ENCODE results near the gene MFSD2A. TPM values are rescaled to one million over a fixed set of nuclear protein-coding genes. Genes with fewer than 3 reads are reported as not detected.
"Not testable (repeated sequence)": the region's sequence is repeated elsewhere in the genome, so short reads cannot be mapped to it uniquely, and the experiment has no call there.

The MFSD2A gene
- total and polyA plus RNA-seq, 4 donors, result 0.37 to 294 (median 171) TPM

DNA sequence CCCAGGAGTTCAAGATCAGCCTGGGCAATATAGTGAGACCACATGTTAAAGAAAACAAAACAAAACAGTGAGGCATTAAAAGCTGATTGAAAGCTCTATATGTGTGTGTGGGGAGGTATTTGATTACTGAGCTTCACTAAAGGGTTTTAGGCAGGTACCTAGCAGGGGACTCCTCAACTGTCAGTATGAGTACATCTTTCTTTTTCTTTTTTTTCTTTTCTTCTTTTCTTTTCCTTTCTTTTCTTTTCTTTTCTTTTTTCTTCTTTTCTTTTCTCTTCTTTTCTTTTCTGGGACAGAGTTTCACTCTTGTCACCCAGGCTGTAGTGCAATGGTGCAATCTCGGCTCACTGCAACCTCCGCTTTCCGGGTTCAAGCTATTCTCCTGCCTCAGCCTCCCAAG, 44.7 kb upstream of the MFSD2A start:
- WGBS, result 98% methylated on average over 3 of the region's 3 CpGs
- Histone ChIP-seq H3K27ac (ENCODE audit: low read depth in 1 of 2, low read length in 2 of 2) (no peak overlapping the region), H3K4me3 (ENCODE audit: low read depth in 1 of 3, low read length in 3 of 3) (no peak overlapping the region), H3K36me3 (ENCODE audit: control insufficient read depth in 4 of 4, insufficient read depth in 3 of 4, low read depth in 1 of 4, low read length in 3 of 4) (no peaks in the 10 kb centered on the region), H3K9me3 (ENCODE audit: control insufficient read depth in 4 of 4, low read length in 3 of 4) (no peaks in the 10 kb centered on the region), H3K4me1 (ENCODE audit: control insufficient read depth in 4 of 4, insufficient read depth in 4 of 4, low read length in 3 of 4) (no peaks in the 10 kb centered on the region), H3K27me3 (ENCODE audit: control insufficient read depth in 4 of 4, insufficient read depth in 4 of 4, low read length in 3 of 4) (no peaks in the 10 kb centered on the region), H3K9ac (ENCODE audit: low read depth in 1 of 2, low read length in 2 of 2) (no peak overlapping the region)
- no peak for TF ChIP-seq ZBTB33 (IDR thresholded peaks at IDR 0.05)
- TF ChIP-seq FOXA2 (IDR thresholded peaks at IDR 0.05), result no peak
- no peak for TF ChIP-seq JUND (IDR thresholded peaks at IDR 0.05)
- TF ChIP-seq ATF3 (IDR thresholded peaks at IDR 0.05), result no peak
- TF ChIP-seq GABPA (IDR thresholded peaks at IDR 0.05 in 1 of 2, conservative IDR thresholded peaks at IDR 0.05 in 1 of 2), result no peak
- no peak for TF ChIP-seq EGR1 (IDR thresholded peaks at IDR 0.05; ENCODE audit: low read depth in 2 of 2)
- TF ChIP-seq, protein P1, sequence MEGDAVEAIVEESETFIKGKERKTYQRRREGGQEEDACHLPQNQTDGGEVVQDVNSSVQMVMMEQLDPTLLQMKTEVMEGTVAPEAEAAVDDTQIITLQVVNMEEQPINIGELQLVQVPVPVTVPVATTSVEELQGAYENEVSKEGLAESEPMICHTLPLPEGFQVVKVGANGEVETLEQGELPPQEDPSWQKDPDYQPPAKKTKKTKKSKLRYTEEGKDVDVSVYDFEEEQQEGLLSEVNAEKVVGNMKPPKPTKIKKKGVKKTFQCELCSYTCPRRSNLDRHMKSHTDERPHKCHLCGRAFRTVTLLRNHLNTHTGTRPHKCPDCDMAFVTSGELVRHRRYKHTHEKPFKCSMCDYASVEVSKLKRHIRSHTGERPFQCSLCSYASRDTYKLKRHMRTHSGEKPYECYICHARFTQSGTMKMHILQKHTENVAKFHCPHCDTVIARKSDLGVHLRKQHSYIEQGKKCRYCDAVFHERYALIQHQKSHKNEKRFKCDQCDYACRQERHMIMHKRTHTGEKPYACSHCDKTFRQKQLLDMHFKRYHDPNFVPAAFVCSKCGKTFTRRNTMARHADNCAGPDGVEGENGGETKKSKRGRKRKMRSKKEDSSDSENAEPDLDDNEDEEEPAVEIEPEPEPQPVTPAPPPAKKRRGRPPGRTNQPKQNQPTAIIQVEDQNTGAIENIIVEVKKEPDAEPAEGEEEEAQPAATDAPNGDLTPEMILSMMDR (IDR thresholded peaks at IDR 0.05; ENCODE audit: low read depth, low read length, missing input control), result no peak
- TF ChIP-seq RAD21 (IDR thresholded peaks at IDR 0.05), result no peak
- no peak for DNase-seq (ENCODE audit: low spot score)

DNA sequence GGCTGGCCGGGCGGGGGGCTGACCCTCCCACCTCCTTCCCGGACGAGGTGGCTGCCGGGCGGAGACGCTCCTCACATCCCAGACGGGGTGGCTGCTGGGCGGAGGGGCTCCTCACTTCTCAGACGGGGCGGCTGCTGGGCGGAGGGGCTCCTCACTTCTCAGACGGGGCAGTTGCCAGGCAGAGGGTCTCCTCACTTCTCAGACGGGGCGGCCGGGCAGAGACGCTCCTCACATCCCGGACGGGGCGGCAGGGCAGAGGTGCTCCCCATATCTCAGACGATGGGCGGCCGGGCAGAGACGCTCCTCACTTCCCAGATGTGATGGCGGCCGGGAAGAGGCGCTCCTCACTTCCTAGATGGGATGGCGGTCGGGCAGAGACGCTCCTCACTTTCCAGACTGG, 41.8 kb upstream of the MFSD2A start:
- H3K4me3 ChIP-seq (ENCODE audit: low read depth in 1 of 3, low read length in 3 of 3); DNase-seq (ENCODE audit: low spot score); H3K27ac ChIP-seq (ENCODE audit: low read depth in 1 of 2, low read length in 2 of 2); H3K4me1 ChIP-seq (ENCODE audit: control insufficient read depth in 4 of 4, insufficient read depth in 4 of 4, low read length in 3 of 4); H3K27me3 ChIP-seq (ENCODE audit: control insufficient read depth in 4 of 4, insufficient read depth in 4 of 4, low read length in 3 of 4); H3K36me3 ChIP-seq (ENCODE audit: control insufficient read depth in 4 of 4, insufficient read depth in 3 of 4, low read depth in 1 of 4, low read length in 3 of 4); H3K9me3 ChIP-seq (ENCODE audit: control insufficient read depth in 4 of 4, low read length in 3 of 4); H3K9ac ChIP-seq (ENCODE audit: low read depth in 1 of 2, low read length in 2 of 2): not testable (repeated sequence)
- 96% methylated on average over 27 of the region's 30 CpGs for WGBS

- no peaks in the 10 kb centered on the region for H3K27me3 ChIP-seq (ENCODE audit: control insufficient read depth in 4 of 4, insufficient read depth in 4 of 4, low read length in 3 of 4)
- H3K27ac ChIP-seq (ENCODE audit: low read depth in 1 of 2, low read length in 2 of 2), result no peak overlapping the region
- no peak overlapping the region for H3K9ac ChIP-seq (ENCODE audit: low read depth in 1 of 2, low read length in 2 of 2)
- no peaks in the 10 kb centered on the region for H3K36me3 ChIP-seq (ENCODE audit: control insufficient read depth in 4 of 4, insufficient read depth in 3 of 4, low read depth in 1 of 4, low read length in 3 of 4)
- no peak overlapping the region for H3K4me3 ChIP-seq (ENCODE audit: low read depth in 1 of 3, low read length in 3 of 3)
- no peak for TF ChIP-seq HNF4G (IDR thresholded peaks at IDR 0.05)
- TF ChIP-seq HNF4A (conservative IDR thresholded peaks at IDR 0.05), result no peak
- no peak for TF ChIP-seq RAD21 (IDR thresholded peaks at IDR 0.05)
- TF ChIP-seq, protein P1 (IDR thresholded peaks at IDR 0.05; ENCODE audit: low read depth, low read length, missing input control), result no peak
- TF ChIP-seq FOXA1 (IDR thresholded peaks at IDR 0.05), result no peak
- no peak for TF ChIP-seq ZBTB33 (IDR thresholded peaks at IDR 0.05)
- no peaks in the 10 kb centered on the region for H3K9me3 ChIP-seq (ENCODE audit: control insufficient read depth in 4 of 4, low read length in 3 of 4)
- peaks cover 0 to 2% (median 0%) of the 10 kb centered on the region in 4 donors for H3K4me1 ChIP-seq (ENCODE audit: control insufficient read depth in 4 of 4, insufficient read depth in 4 of 4, low read length in 3 of 4)
- 78% methylated on average over 6 of the region's 6 CpGs for WGBS
- DNase-seq (ENCODE audit: low spot score), result no peak
Observed at GRCh38 chr1:39915499-39916129, 39.3 kb upstream of the MFSD2A start.

Measured in liver (tissue), 9 donors.